D721Med (cell line): Measurements from ENCODE around the gene UBE3C.

ENCODE experiments used
- DNase-seq: peaks from one replicate; pipeline ENCODE4 v3.0.0; 2011; ENCODE audit warnings: low spot score; ENCODE audit not compliant: insufficient read length
- FAIRE-seq: peaks from 2 replicates; lab custom pipeline; 2011; peaks lifted over from hg19 to GRCh38; lab: Jason Lieb, UNC
- TF ChIP-seq, protein P1 (sequence below): IDR thresholded peaks from 2 replicates; pipeline ENCODE4 v1.5.1; 2012; ENCODE audit warnings: mild to moderate bottlenecking, control low read depth; ENCODE audit not compliant: insufficient read depth; ENCODE audit errors: missing control alignments

The UBE3C gene

DNA sequence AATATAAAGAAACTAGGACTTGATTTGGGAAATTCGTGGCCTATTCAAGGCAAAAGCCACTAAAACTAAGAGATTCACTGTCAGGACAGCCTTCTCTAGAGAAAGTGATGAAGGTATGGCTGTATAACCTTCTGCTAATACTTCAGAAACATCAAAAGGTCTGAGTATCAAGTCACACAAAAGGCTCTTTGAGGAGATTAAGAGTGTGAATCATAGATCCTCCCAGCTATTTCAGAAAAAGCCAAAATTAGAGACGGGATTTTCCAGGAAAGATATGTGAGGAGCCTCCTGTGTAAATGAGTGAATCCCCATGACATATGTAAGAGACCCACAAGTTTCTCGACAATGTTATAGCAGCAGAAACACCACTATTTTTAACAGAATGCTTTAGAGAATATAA, 56.2 kb downstream of the UBE3C start:
- no peak for FAIRE-seq
- TF ChIP-seq, protein P1, sequence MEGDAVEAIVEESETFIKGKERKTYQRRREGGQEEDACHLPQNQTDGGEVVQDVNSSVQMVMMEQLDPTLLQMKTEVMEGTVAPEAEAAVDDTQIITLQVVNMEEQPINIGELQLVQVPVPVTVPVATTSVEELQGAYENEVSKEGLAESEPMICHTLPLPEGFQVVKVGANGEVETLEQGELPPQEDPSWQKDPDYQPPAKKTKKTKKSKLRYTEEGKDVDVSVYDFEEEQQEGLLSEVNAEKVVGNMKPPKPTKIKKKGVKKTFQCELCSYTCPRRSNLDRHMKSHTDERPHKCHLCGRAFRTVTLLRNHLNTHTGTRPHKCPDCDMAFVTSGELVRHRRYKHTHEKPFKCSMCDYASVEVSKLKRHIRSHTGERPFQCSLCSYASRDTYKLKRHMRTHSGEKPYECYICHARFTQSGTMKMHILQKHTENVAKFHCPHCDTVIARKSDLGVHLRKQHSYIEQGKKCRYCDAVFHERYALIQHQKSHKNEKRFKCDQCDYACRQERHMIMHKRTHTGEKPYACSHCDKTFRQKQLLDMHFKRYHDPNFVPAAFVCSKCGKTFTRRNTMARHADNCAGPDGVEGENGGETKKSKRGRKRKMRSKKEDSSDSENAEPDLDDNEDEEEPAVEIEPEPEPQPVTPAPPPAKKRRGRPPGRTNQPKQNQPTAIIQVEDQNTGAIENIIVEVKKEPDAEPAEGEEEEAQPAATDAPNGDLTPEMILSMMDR, result no peak
- no peak for DNase-seq

DNA sequence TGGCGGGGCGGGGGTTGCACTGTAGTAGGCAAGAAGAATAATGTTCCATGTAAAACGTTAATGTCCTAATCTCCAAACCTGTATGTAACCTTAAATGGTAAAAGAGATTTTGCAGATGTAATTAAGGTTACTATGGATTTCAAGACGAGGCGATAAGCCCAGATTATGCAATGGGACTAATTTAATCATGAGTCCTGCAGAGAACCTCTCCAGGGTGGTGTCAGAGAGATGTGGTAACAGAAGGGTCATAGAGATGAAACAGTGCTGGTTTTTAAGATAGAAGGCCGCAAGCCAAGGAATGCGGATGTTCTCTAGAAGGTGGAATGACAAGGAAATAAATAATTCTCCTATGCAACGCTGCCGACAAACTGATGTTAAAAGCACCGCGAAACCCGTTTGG, 57.1 kb downstream of the UBE3C start:
- peak; percentile 93 for FAIRE-seq
- TF ChIP-seq, protein P1, result no peak
- peak; percentile 27 for DNase-seq

DNA sequence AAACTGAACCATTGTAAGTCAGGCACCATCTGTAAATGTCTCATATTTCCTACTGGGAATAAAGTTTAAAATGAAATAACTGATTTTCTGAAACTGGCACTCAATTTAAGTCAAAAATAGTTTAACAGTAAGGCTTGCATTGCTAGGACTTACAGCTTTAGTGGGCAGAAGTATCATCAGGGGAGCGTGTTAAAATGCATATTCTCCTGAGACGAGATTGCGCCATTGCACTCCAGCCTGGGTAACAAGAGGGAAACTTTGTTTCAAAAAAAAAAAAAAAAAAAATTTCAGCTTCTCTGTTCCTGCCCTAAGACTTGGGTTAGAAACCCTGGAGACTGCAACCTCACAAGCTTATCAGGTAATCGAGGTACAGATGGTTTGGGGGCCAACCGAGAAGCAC, 65.4 kb downstream of the UBE3C start:
- TF ChIP-seq, protein P1, result no peak
- FAIRE-seq (no peak), DNase-seq (no peak)

DNA sequence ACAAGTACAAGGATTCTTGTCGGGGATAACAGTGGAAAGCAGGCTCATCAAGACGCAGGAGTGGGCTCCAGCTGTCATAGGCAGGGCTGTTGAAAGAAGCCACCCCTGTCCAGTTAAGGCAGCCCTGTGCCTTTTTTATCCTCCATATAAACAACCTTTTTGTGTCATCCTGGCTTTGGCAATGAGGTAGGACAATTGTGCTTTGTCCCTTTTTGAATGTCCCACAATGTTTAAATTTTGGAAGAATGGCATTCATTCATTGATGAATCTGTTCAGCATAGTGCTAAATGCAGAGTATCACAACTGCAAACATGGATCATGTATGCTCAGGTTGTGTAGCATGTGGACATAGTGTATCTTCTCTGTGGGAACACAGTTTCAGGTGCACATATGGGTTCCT, 66.7 kb downstream of the UBE3C start:
- TF ChIP-seq, protein P1, result no peak
- DNase-seq (no peak), FAIRE-seq (no peak)

DNA sequence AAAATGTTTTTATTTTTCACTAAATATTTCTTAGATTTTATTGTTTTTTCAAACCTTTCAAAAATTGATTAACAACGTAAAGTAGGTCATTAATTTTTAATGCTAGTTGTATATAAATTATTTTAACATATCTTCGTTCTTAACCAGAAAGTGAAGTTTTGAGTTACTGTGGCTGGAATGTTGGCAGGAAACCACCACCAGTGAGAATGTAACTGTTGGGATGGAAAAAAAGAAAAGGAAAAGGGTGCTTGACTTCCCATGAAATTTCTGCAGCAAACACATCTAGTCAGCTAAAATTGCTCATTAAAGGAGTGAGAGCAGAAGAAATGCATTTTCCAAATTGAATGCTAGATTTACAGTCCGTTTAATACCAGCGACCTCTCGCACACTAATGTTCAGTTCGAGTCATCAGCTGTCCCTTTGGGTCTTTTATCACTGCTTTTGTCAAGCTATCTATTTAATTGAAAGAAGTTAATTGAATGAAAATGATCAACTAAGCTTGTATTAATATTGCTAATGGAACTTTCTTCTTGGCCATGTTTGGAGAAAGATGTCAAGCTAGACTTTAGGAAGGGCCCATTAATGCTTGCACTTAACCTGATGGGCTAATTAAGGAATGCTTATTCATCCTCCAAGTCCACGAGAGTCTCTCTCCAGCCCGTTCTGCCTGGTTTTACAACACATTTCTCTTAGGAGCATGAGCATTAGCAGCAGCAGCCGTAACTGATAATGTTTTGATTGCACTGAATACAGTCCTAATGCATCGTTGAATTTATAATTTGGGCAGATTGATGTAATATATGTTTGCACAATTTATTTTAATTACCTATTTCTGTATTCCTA, 70.1 kb downstream of the UBE3C start:
- peak; percentile 83 for FAIRE-seq
- TF ChIP-seq, protein P1, result no peak
- DNase-seq, result no peak

DNA sequence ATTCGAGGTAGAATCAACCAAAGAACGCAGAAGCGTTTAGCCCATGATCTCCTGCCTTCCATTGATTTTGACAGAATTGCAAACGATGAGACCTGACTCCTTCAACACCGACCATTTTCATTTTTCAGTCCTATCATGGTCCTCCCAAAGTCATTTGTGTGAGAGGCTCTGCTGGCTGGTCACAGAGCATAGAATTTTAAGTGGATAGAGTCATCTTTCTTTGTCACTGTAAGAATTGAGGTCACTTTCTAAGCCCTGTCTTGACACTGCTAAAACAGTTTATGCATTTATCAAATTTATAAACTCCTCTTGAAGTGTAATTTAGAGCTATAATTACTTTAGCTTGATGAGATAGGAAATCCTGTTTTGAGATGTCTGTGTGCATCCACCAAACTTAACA, 72.0 kb downstream of the UBE3C start:
- TF ChIP-seq, protein P1, result no peak
- FAIRE-seq, result no peak
- no peak for DNase-seq

DNA sequence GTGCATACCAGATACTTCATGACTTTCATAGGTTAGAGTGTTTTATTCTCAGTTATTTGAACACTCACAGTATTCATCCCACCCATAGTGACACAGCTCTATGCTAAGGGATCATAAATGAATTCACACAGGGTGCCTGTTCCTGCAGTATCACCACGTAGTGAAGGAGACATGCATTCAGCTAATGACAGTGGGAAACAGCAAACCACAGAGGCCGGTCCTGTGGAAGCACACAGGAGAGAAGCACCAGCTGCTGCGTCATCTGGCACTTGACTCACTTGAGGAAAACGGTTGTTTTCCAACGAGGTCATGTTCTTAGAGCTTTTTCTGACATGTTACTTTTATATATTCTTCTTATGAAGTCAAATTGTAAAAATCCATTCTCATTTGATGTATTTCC, 73.0 kb downstream of the UBE3C start:
- TF ChIP-seq, protein P1, result no peak
- DNase-seq (no peak), FAIRE-seq (peak; percentile 84)
